Suppressor macrophage treated with lipopolysaccharide for 1 hour (primary cell): Measurements from ENCODE around the gene LANCL2.
"Not testable (repeated sequence)": the region's sequence is repeated elsewhere in the genome, so short reads cannot be mapped to it uniquely, and the experiment has no call there.

Source experiments
- DNase-seq, 3 donors: peaks; one replicate each; pipeline ENCODE4 v3.0.0-alpha.2; 2020 to 2022

LANCL2 gene, protein sequence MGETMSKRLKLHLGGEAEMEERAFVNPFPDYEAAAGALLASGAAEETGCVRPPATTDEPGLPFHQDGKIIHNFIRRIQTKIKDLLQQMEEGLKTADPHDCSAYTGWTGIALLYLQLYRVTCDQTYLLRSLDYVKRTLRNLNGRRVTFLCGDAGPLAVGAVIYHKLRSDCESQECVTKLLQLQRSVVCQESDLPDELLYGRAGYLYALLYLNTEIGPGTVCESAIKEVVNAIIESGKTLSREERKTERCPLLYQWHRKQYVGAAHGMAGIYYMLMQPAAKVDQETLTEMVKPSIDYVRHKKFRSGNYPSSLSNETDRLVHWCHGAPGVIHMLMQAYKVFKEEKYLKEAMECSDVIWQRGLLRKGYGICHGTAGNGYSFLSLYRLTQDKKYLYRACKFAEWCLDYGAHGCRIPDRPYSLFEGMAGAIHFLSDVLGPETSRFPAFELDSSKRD

DNA sequence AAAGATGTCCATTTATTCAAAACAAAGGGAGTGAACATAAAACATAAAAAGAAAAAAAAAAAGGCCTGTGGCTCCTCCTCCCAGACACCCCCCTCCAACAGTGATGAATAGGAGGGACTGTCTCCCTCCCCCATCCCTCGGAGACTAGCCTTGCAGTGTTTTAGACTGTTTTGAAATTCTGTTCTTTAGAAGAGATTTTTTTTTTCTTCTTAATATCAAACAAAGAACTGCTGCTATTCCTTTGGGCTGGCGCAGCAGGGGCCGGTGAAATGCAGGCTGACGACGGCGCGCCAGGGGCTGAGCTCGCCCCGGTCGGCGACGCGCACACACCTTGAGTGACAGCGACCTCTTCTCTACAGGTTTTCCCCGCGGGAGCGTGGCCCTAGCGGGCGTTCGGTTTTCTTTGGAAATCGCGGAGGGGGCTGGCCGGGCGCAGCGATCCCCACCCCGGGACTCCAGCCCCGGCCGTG lies at the start of gene LANCL2:
TSS of gene LANCL2 (plus strand) at position 133 of the 470 bp plus-strand sequence. CDS start 689 bp downstream, outside the sequence.
- DNase-seq = no peak

- no peak for DNase-seq
Observed at GRCh38 chr7:55325371-55325792, 39.8 kb upstream of the LANCL2 start.

- no peak for DNase-seq
Observed at GRCh38 chr7:55326081-55326835, 38.9 kb upstream of the LANCL2 start.

GRCh38 chr7:55326945-55327626 lies 38.1 kb upstream of the LANCL2 start:
- DNase-seq = no peak

- no peak for DNase-seq
Observed at GRCh38 chr7:55335151-55335550, 30.0 kb upstream of the LANCL2 start.

- no peak for DNase-seq
Observed at GRCh38 chr7:55335786-55336185, 29.4 kb upstream of the LANCL2 start.

GRCh38 chr7:55336540-55336939 lies 28.6 kb upstream of the LANCL2 start:
- DNase-seq = no peak

DNA sequence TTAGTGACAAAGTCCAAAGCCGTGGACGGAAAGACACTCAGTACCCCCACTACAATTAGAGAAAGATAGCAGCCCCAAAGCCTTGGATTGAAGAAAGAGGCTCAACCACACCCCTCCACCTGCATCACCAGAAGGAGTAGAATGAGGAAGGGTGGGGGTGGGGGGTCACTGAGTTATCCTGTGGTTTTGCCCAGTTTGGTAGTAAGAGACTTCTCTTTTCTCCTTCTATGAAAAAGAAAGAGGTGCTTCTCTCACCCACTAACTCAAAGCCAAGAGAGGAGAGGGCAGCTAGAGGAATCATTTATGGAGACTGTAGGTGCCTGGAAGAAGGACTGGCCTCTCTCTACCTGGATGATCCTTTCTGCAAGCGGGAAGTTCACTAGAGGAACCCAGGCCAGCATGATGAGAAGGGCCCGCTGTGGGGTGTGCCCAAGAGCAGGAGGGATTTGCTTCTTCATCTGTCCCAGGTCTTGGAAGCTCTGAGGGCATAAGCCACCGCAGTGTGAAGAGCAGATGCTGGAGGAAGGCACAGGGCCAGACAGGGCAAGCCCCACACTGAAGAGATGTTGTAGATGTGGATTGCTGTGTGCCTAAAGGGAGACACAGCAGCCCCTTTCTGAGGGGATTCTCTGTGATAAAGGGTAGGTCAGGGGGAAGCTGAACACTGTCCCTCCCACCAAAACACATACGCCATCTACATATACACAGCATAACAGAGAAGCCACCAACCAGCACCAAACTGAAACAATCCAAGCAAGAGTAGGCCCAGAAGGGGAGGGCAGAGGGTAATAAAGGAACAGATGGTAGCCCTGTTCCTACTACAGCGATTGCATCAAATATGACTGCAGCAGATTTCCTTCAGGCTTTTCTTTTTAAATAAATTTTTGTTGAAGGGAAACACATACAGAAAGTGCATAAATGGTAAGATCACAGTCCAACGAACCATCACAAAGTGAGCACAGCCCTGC lies 25.8 kb upstream of the LANCL2 start:
- DNase-seq = no peak

- DNase-seq = no peak
Observed at GRCh38 chr7:55342216-55342871, 22.8 kb upstream of the LANCL2 start.

DNA sequence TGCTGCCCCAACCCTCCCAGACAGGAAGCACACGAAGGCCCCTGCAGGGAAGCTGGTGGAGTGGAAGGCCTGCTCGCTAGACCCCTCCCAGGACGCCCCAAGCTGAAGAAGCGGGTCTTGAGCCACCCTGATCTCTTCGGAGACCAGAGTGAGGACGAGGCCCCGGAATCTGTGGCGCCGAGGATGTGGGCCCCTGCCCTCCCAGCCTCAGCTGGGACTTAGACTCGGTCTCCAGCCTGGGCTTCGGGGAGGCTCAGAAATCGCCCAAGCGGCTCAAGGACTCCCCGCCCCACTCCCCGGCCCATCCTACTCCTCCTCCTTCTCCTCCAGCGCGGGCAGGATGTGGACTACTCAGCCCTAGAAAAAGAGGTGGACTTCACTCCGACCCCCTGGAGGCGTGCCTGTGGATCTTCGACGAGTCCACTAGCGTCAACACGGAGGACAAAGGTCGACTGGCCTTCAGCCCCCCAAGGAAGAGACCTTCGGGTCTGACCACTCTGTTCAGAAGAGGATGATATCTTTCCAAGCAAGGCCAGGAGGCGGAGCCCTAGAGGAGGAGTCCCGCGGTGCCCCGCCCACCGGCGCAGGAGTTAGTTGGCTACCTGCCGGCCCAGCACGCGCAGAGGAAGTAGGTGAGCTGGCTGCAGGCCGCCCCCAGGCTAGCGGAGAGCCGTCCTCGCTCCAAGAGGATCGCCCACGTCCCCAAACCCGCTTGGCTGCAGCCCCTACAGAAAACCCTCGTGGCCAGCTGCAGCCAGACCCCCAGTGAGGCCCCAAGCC lies 21.9 kb upstream of the LANCL2 start:
- no peak for DNase-seq

GRCh38 chr7:55343860-55344606 lies 21.1 kb upstream of the LANCL2 start:
- no peak for DNase-seq

DNA sequence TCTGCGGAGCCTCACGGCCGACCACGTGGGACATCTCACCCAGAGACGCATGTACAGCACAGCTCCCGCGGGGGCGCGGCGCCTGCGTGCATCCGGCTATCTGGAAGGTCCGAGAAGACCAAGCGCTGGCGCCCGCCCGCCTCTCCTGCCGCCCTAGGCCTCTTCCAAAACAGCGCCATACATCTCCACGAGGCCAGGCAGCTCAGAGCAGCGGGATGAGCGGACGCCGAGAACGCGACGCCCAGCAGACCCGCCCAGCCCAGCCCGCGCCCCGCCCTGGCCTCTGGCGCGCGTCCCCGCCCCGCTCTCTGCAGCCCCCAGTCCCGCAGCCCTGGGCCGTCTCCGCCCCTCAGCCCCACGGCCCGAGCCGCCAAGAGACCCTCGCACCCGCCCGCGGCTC lies 20.3 kb upstream of the LANCL2 start:
- no peak for DNase-seq

DNA sequence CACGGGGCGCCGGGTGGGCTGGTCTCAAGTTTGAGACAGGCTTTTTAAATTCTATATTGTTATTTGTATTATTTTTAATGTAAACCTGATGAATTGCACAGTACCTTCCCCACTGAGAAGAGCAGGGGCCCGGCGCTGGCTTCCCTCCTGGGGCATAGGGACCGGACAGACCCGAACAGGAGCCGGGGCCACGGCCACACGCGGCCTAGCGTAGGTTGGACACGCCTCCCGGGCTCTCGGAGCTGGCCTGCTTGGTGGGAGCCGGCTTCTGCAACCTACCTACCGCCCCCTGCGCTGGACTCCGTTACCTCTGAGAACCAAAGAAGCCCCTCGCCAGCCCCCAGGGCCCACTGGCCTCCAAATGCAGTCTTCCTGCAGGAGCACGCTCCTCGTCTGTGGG lies 19.8 kb upstream of the LANCL2 start:
- DNase-seq = no peak

- no peak for DNase-seq
Observed at GRCh38 chr7:55348502-55348901, 16.6 kb upstream of the LANCL2 start.

GRCh38 chr7:55349121-55349520 lies 16.0 kb upstream of the LANCL2 start:
- DNase-seq = no peak

DNA sequence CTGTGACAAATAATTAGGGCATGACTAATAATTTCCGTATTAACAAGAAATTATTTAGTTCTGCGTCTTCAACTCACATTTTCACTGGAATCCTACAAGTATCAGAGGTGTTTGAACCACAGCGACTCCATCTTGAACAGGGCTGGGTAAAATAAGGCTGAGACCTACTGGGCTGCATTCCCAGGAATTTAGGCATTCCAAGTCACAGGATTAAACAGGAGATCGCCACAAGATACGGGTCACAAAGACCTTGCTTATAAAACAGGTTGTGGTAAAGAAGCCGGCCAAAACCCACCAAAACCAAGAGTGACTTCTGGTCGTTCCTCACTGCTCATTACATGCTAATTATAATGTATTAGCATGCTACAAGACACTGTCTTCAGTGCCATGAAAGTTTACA lies 14.9 kb upstream of the LANCL2 start:
- DNase-seq = no peak

- no peak for DNase-seq
Observed at GRCh38 chr7:55351263-55351662, 13.9 kb upstream of the LANCL2 start.

- not testable (repeated sequence) for DNase-seq
Observed at GRCh38 chr7:55352947-55353273, 12.2 kb upstream of the LANCL2 start.

GRCh38 chr7:55360486-55360885 lies 4.7 kb upstream of the LANCL2 start:
- no peak for DNase-seq

GRCh38 chr7:55361560-55361959 lies 3.6 kb upstream of the LANCL2 start:
- no peak for DNase-seq
